Fibroblast of pulmonary artery (primary cell): ENCODE measurements around the gene HS3ST4.
"Not testable (repeated sequence)": the region's sequence is repeated elsewhere in the genome, so short reads cannot be mapped to it uniquely, and the experiment has no call there.

ENCODE experiments used
- DNase-seq: peaks from one replicate; pipeline ENCODE4 v3.0.0-alpha.2; 2010; ENCODE audit warnings: low read depth
- H3K4me3 ChIP-seq: replicated peaks from 2 replicates; pipeline ENCODE4 v1.5.1; 2011; ENCODE audit warnings: low read depth, mild to moderate bottlenecking, control low read depth, low read length, moderate library complexity
- TF ChIP-seq, protein P1 (sequence below): IDR thresholded peaks from 2 replicates; pipeline ENCODE4 v1.5.1; 2011; ENCODE audit warnings: mild to moderate bottlenecking, control low read depth, low read length, inconsistent platforms; ENCODE audit errors: missing control alignments

The HS3ST4 gene

DNA sequence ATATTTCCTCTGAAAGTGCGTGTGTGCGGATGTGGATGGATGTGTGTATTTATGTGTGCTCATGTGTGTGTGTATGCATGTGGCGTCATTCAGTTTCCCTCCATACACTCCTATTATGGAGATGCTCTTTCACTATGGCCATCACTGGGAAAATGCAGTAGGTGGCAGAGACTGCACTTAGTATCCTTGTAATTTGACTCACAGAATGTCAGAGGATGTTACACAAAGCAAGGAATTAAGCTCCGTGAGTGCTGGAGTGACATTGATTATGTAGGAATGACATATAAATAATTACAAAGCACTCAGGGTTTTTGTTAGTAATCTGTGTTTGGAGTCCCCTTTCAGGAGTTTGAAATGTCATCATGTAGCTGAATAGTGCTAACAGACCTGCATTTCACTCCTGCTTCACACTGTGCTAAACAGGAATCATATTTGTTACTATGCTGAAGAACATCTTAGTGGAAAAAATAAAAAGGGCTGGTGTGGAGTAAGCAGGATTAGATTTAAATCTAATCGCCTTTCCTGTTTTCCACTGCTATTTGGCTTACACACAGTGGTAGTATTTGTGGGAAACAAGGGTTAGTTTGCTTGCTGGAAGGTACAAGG lies 59.6 kb downstream of the HS3ST4 start:
- TF ChIP-seq, protein P1, sequence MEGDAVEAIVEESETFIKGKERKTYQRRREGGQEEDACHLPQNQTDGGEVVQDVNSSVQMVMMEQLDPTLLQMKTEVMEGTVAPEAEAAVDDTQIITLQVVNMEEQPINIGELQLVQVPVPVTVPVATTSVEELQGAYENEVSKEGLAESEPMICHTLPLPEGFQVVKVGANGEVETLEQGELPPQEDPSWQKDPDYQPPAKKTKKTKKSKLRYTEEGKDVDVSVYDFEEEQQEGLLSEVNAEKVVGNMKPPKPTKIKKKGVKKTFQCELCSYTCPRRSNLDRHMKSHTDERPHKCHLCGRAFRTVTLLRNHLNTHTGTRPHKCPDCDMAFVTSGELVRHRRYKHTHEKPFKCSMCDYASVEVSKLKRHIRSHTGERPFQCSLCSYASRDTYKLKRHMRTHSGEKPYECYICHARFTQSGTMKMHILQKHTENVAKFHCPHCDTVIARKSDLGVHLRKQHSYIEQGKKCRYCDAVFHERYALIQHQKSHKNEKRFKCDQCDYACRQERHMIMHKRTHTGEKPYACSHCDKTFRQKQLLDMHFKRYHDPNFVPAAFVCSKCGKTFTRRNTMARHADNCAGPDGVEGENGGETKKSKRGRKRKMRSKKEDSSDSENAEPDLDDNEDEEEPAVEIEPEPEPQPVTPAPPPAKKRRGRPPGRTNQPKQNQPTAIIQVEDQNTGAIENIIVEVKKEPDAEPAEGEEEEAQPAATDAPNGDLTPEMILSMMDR = no peak
- H3K4me3 ChIP-seq = no peak overlapping the region
- no peak for DNase-seq

DNA sequence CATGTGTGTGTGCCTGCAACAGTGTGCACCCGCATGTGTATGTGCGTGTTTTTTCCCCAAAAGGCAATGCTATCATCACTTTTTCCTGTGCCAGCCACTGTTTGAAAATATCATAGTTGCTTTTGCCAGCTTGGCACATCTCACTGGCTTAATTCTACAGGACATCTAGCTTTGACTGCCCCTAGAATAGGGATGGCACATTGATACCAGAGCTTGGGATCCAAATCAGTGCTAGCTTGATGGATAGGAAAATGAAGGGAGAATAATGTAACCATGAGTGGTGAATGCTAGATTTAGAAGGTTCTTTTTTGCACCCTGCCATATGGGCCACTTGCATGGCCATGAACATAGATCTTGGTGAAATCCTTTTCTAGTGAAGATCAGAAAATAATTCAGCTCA lies 72.7 kb downstream of the HS3ST4 start:
- TF ChIP-seq, protein P1 = no peak
- H3K4me3 ChIP-seq = no peak overlapping the region
- no peak for DNase-seq

DNA sequence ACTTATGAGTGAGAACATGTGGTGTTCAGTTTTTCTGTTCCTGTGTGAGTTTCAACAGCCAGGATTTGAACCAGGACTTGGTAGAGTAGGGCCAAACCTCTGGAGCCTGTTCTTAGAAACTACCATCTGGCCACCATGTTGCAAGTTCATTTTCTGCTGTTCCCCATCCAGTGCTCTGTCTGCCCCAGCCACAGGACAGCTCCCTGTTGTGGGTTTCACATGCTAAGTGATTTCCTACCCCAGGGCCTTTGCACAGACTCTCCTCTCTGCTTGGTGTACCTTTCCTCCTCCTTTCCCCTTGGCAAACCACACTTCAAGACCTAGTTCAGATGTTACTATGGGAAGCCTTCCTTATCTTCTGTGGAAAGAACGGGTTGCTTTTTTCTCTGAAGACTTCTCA lies 79.5 kb downstream of the HS3ST4 start:
- TF ChIP-seq, protein P1 = no peak
- no peak overlapping the region for H3K4me3 ChIP-seq
- no peak for DNase-seq

DNA sequence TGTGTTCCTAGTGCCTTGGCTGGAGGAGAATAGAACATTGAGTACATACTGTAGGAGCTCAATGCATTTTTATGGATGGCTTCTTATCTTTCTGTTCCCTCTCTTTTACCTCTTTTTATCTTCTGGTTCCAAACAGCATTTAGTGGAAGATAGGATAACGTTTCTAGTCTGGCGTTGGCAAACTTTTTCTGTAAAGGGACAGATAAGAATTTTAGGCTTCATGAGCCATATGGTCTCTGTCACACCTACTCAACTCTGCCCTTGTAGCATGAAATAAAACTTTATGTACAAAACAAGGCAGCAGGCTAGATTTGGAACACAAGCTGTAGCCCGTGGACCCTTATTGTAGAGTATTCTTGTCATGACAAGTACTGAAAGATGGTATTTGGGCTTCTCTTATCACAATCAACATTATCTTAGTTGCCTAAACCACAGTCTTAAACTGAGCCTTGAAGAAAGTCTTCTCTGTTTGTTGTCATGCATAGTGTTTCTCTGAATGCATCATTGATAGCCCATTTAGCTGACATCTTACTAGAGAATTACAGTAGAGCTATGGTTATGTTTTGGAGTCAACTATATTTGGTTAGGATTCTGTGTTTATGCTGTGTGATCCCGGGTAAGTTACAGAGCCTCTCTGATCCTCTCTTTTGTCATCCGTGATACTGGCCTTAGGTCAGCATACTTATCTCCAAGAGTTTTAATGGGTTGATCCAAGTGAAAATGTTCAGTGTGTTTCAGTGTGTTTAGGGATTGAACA lies 80.2 kb downstream of the HS3ST4 start:
- TF ChIP-seq, protein P1 = no peak

DNA sequence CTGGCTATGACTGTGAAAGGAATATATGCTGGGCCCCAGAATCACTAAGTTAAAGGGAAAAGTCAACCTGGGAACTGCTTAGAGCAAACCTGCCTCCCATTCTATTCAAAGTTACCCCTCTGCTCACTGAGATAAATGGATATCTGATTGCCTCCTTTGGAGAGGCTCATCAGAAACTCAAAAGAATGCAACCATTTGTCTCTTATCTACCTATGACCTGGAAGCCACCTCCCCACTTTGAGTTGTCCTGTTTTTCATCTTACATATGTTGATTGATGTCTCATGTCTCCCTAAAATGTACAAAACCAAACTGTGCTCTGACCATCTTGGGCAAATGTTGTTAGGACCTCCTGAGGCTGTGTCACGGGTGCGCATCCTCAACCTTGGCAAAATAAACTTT lies 84.5 kb downstream of the HS3ST4 start:
- DNase-seq, H3K4me3 ChIP-seq: not testable (repeated sequence)

More for the DNA sequence above, 80.2 kb downstream of the HS3ST4 start:
- H3K4me3 ChIP-seq = no peak overlapping the region
- no peak for DNase-seq

DNA sequence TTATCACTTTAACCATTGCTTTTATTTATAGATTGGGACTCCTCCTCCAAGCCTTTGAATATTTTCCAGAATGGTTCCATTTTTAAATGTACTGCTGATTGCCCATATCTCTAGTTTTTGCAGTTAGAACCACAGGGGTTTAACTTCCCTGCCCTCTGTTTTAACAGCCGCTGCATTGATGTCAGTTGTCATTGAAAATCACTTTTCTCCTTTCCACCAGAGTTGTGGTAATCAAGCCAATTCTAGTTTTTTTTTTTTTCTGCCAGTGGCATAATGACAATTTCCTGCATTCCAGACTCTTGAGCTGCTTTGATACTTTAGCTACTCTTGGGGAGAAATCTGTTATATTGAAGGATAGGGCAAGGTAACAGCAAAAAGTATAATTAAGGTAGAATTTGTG lies 91.5 kb downstream of the HS3ST4 start:
- no peak overlapping the region for H3K4me3 ChIP-seq
- TF ChIP-seq, protein P1 = no peak
- DNase-seq = no peak

DNA sequence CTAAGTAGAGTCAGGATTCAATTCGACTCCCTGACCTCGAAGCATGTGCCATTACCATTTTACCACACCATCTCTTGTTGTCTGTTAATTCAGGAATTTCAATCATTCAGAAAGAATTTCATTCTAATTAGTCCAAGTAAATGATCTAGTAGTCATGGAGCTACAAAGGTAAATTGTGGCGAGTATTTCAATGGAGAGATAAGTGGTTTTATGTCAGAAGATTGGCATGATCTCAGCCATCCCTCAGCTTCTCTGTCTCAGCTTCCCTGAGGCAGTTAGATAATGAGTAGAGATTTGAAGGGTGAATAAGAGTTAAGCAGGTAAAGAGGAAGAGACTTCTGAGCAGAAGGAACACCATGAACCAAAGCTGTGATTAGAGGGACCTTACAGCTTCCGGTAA lies 93.6 kb downstream of the HS3ST4 start:
- H3K4me3 ChIP-seq = no peak overlapping the region
- TF ChIP-seq, protein P1 = no peak
- DNase-seq = no peak
